ENCODE data around the gene CYFIP1. TPM values are rescaled to one million over a fixed set of nuclear protein-coding genes. Genes with fewer than 3 reads are reported as not detected.
A peak's percentile ranks its signal among the peaks of the same experiment; 100 is the strongest.

The CYFIP1 gene
- total RNA-seq, 3 donors from 2014 or later (not counting 1 experiment from before 2014, with no cell fraction given) = 6.4 to 9.2 (median 8.8) TPM

- no peaks in the 10 kb centered on the region for H3K4me1 ChIP-seq (ENCODE audit: control insufficient read depth, insufficient read depth, low read length)
- peaks cover 36% of the 10 kb centered on the region for H3K36me3 ChIP-seq (ENCODE audit: control insufficient read depth, insufficient read depth, low read length)
- Mint-ChIP-seq H3K36me3 (peaks cover 9% of the 10 kb centered on the region), H3K4me3 (no peak overlapping the region), H3K4me1 (peaks cover 5 to 6% of the 10 kb centered on the region in 2 donors), H3K9me3 (no peaks in the 10 kb centered on the region), H3K27ac (no peak overlapping the region), H3K27me3 (ENCODE audit: low read depth in 2 of 2) (no peaks in the 10 kb centered on the region)
- H3K27me3 ChIP-seq (ENCODE audit: control insufficient read depth, insufficient read depth, low read length) = no peaks in the 10 kb centered on the region
- H3K4me3 ChIP-seq (ENCODE audit: low read length) = no peak overlapping the region
- no peak overlapping the region for H3K27ac ChIP-seq (ENCODE audit: low read length)
- DNase-seq = no peak
- no peak for ATAC-seq
- WGBS (ENCODE audit: insufficient coverage) = 98% methylated on average over 11 of the region's 11 CpGs
- H3K9me3 ChIP-seq (ENCODE audit: control insufficient read depth, insufficient read depth, low read length) = no peaks in the 10 kb centered on the region
- intact Hi-C loops (cut with micrococcal nuclease) = no loop called here
- TF ChIP-seq CTCF (IDR thresholded peaks at IDR 0.05) = no peak
Observed at GRCh38 chr15:22870865-22871264, 109.3 kb downstream of the CYFIP1 start.

GRCh38 chr15:22869856-22870255 lies 110.3 kb downstream of the CYFIP1 start:
- Histone ChIP-seq H3K4me3 (ENCODE audit: low read length) (no peak overlapping the region), H3K27me3 (ENCODE audit: control insufficient read depth, insufficient read depth, low read length) (no peaks in the 10 kb centered on the region), H3K9me3 (ENCODE audit: control insufficient read depth, insufficient read depth, low read length) (no peaks in the 10 kb centered on the region), H3K4me1 (ENCODE audit: control insufficient read depth, insufficient read depth, low read length) (no peaks in the 10 kb centered on the region), H3K27ac (ENCODE audit: low read length) (no peak overlapping the region), H3K36me3 (ENCODE audit: control insufficient read depth, insufficient read depth, low read length) (peaks cover 41% of the 10 kb centered on the region)
- no peak overlapping the region for H3K4me3 Mint-ChIP-seq
- intact Hi-C loops (cut with micrococcal nuclease) = no loop called here
- peaks cover 9 to 10% of the 10 kb centered on the region in 2 donors for H3K4me1 Mint-ChIP-seq
- over 99% methylated on average over 12 of the region's 12 CpGs for WGBS (ENCODE audit: insufficient coverage)
- no peak overlapping the region for H3K27ac Mint-ChIP-seq
- no peaks in the 10 kb centered on the region for H3K27me3 Mint-ChIP-seq (ENCODE audit: low read depth in 2 of 2)
- DNase-seq = no peak
- H3K36me3 Mint-ChIP-seq = peaks cover 13% of the 10 kb centered on the region
- ATAC-seq = no peak
- no peaks in the 10 kb centered on the region for H3K9me3 Mint-ChIP-seq
- TF ChIP-seq CTCF (IDR thresholded peaks at IDR 0.05) = no peak

- 99% methylated on average over 9 of the region's 9 CpGs for WGBS (ENCODE audit: insufficient coverage)
- Mint-ChIP-seq H3K4me1 (peaks cover 9 to 10% of the 10 kb centered on the region in 2 donors), H3K4me3 (no peak overlapping the region), H3K27ac (peak overlapping the region in 1 of 2 donors; percentile 27), H3K27me3 (ENCODE audit: low read depth in 2 of 2) (no peaks in the 10 kb centered on the region), H3K9me3 (no peaks in the 10 kb centered on the region), H3K36me3 (peaks cover 13% of the 10 kb centered on the region)
- no peaks in the 10 kb centered on the region for H3K4me1 ChIP-seq (ENCODE audit: control insufficient read depth, insufficient read depth, low read length)
- no peak overlapping the region for H3K27ac ChIP-seq (ENCODE audit: low read length)
- no peak for ATAC-seq
- H3K36me3 ChIP-seq (ENCODE audit: control insufficient read depth, insufficient read depth, low read length) = peaks cover 48% of the 10 kb centered on the region
- H3K4me3 ChIP-seq (ENCODE audit: low read length) = no peak overlapping the region
- intact Hi-C loops (cut with micrococcal nuclease) = no loop called here
- H3K9me3 ChIP-seq (ENCODE audit: control insufficient read depth, insufficient read depth, low read length) = no peaks in the 10 kb centered on the region
- H3K27me3 ChIP-seq (ENCODE audit: control insufficient read depth, insufficient read depth, low read length) = no peaks in the 10 kb centered on the region
- TF ChIP-seq CTCF (IDR thresholded peaks at IDR 0.05) = no peak
- no peak for DNase-seq
Observed at GRCh38 chr15:22868928-22869327, 111.2 kb downstream of the CYFIP1 start.

GRCh38 chr15:22868495-22868894 lies 111.7 kb downstream of the CYFIP1 start:
- H3K9me3 ChIP-seq (ENCODE audit: control insufficient read depth, insufficient read depth, low read length) = no peaks in the 10 kb centered on the region
- no peaks in the 10 kb centered on the region for H3K4me1 ChIP-seq (ENCODE audit: control insufficient read depth, insufficient read depth, low read length)
- intact Hi-C loops (cut with micrococcal nuclease) = no loop called here
- ATAC-seq (no peak), DNase-seq (no peak)
- no peak overlapping the region for H3K27ac Mint-ChIP-seq
- H3K36me3 ChIP-seq (ENCODE audit: control insufficient read depth, insufficient read depth, low read length) = peaks cover 52% of the 10 kb centered on the region
- no peaks in the 10 kb centered on the region for H3K27me3 ChIP-seq (ENCODE audit: control insufficient read depth, insufficient read depth, low read length)
- no peak for TF ChIP-seq CTCF (IDR thresholded peaks at IDR 0.05)
- no peak overlapping the region for H3K27ac ChIP-seq (ENCODE audit: low read length)
- H3K9me3 Mint-ChIP-seq = no peaks in the 10 kb centered on the region
- no peak overlapping the region for H3K4me3 ChIP-seq (ENCODE audit: low read length)
- H3K4me3 Mint-ChIP-seq = no peak overlapping the region
- peaks cover 9 to 10% of the 10 kb centered on the region in 2 donors for H3K4me1 Mint-ChIP-seq
- 96% methylated on average over 4 of the region's 4 CpGs for WGBS (ENCODE audit: insufficient coverage)
- H3K27me3 Mint-ChIP-seq (ENCODE audit: low read depth in 2 of 2) = no peaks in the 10 kb centered on the region
- peaks cover 13% of the 10 kb centered on the region for H3K36me3 Mint-ChIP-seq

Measured in natural killer cell (primary cell).